ENCODE measurements around the gene COL1A1. TPM values are rescaled to one million over a fixed set of nuclear protein-coding genes. Genes with fewer than 3 reads are reported as not detected.
A peak's percentile ranks its signal among the peaks of the same experiment; 100 is the strongest.

COL1A1 gene
- total and polyA plus RNA-seq, 4 donors = 8.3 to 72.5 (median 35.8) TPM

DNA sequence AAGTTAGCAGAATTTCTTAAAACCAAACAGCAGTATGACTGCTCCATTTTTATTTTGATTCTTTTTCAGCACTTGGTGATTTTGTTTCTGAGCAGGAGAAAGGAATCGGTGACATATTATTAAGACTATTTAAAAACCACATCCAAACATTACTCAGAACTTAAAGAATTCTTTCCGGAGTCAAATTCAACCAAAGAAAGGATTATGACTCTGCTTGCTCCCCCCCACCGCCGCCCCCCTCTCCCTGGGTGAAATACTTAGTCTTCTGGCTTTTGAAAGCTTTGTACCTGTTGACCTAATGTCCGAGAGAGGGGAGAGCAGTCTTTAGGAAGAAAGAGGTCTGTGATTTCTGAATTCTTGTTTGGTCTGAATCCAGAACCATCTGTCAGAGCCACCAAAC is 17.9 kb upstream of the COL1A1 start:
- TF ChIP-seq HNF4A (conservative IDR thresholded peaks at IDR 0.05) = no peak
- no peak for TF ChIP-seq SP1 (IDR thresholded peaks at IDR 0.05)
- no peak for TF ChIP-seq GABPA (IDR thresholded peaks at IDR 0.05 in 1 of 2, conservative IDR thresholded peaks at IDR 0.05 in 1 of 2)
- H3K9ac ChIP-seq (ENCODE audit: low read depth in 1 of 2, low read length in 2 of 2) = no peak overlapping the region
- DNase-seq (ENCODE audit: low spot score) = no peak
- peak overlapping the region; percentile 63 to 76 for H3K27ac ChIP-seq (ENCODE audit: low read depth in 1 of 2, low read length in 2 of 2)
- no peaks in the 10 kb centered on the region for H3K9me3 ChIP-seq (ENCODE audit: control insufficient read depth in 4 of 4, low read length in 3 of 4)
- H3K27me3 ChIP-seq (ENCODE audit: control insufficient read depth in 4 of 4, insufficient read depth in 4 of 4, low read length in 3 of 4) = no peaks in the 10 kb centered on the region
- no peaks in the 10 kb centered on the region for H3K36me3 ChIP-seq (ENCODE audit: control insufficient read depth in 4 of 4, insufficient read depth in 3 of 4, low read depth in 1 of 4, low read length in 3 of 4)
- no peak overlapping the region for H3K4me3 ChIP-seq (ENCODE audit: low read depth in 1 of 3, low read length in 3 of 3)
- peaks cover 16 to 31% (median 29%) of the 10 kb centered on the region in 4 donors for H3K4me1 ChIP-seq (ENCODE audit: control insufficient read depth in 4 of 4, insufficient read depth in 4 of 4, low read length in 3 of 4)
- WGBS = 74% methylated on average over 5 of the region's 5 CpGs

DNA sequence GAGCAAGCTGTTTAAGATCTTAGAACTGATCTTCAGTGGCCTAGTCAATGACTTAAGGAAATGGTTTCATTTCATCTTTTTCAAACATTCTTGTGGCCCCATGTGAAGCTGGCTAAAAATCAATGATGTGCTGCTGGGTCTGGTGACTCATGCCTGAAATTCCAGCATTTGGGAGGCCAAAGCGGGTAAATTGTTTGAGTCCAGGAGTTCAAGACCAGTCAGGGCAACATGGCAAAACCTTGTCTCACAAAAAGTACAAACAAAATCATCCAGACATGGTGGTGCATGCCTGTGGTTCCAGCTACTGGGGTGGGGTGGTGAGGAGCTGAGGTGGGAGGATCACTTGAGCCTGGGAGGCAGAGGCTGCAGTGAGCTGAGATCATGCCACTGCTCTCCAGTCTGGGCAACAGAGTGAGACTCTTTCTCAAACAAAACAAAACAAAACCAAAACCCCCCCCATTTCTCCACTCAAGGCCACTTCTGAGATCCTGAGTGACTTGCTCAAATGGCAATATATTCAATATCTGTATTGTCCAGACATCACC is 17.4 kb upstream of the COL1A1 start:
- 30% methylated on average over 1 of the region's 1 CpG for WGBS
- no peak for DNase-seq (ENCODE audit: low spot score)
- Histone ChIP-seq H3K9me3 (ENCODE audit: control insufficient read depth in 4 of 4, low read length in 3 of 4) (no peaks in the 10 kb centered on the region), H3K4me3 (ENCODE audit: low read depth in 1 of 3, low read length in 3 of 3) (no peak overlapping the region), H3K27me3 (ENCODE audit: control insufficient read depth in 4 of 4, insufficient read depth in 4 of 4, low read length in 3 of 4) (no peaks in the 10 kb centered on the region), H3K36me3 (ENCODE audit: control insufficient read depth in 4 of 4, insufficient read depth in 3 of 4, low read depth in 1 of 4, low read length in 3 of 4) (no peaks in the 10 kb centered on the region), H3K9ac (ENCODE audit: low read depth in 1 of 2, low read length in 2 of 2) (no peak overlapping the region), H3K4me1 (ENCODE audit: control insufficient read depth in 4 of 4, insufficient read depth in 4 of 4, low read length in 3 of 4) (peaks cover 16 to 31% (median 29%) of the 10 kb centered on the region in 4 donors), H3K27ac (ENCODE audit: low read depth in 1 of 2, low read length in 2 of 2) (peak overlapping the region; percentile 63 to 76)
- TF ChIP-seq, protein P1, sequence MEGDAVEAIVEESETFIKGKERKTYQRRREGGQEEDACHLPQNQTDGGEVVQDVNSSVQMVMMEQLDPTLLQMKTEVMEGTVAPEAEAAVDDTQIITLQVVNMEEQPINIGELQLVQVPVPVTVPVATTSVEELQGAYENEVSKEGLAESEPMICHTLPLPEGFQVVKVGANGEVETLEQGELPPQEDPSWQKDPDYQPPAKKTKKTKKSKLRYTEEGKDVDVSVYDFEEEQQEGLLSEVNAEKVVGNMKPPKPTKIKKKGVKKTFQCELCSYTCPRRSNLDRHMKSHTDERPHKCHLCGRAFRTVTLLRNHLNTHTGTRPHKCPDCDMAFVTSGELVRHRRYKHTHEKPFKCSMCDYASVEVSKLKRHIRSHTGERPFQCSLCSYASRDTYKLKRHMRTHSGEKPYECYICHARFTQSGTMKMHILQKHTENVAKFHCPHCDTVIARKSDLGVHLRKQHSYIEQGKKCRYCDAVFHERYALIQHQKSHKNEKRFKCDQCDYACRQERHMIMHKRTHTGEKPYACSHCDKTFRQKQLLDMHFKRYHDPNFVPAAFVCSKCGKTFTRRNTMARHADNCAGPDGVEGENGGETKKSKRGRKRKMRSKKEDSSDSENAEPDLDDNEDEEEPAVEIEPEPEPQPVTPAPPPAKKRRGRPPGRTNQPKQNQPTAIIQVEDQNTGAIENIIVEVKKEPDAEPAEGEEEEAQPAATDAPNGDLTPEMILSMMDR (IDR thresholded peaks at IDR 0.05; ENCODE audit: low read depth, low read length, missing input control) = no peak
- TF ChIP-seq, protein P2, sequence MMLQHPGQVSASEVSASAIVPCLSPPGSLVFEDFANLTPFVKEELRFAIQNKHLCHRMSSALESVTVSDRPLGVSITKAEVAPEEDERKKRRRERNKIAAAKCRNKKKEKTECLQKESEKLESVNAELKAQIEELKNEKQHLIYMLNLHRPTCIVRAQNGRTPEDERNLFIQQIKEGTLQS (IDR thresholded peaks at IDR 0.05) = peak; percentile 63
- TF ChIP-seq GABPA (IDR thresholded peaks at IDR 0.05 in 1 of 2, conservative IDR thresholded peaks at IDR 0.05 in 1 of 2) (no peak), SP1 (IDR thresholded peaks at IDR 0.05) (peak; percentile 14), NR2F2 (IDR thresholded peaks at IDR 0.05) (no peak), RXRA (IDR thresholded peaks at IDR 0.05) (peak; percentile 27 to 37), HNF4A (conservative IDR thresholded peaks at IDR 0.05) (peak; percentile 54 to 55), HNF4G (IDR thresholded peaks at IDR 0.05) (no peak), YY1 (IDR thresholded peaks at IDR 0.05) (peak; percentile 21), JUND (IDR thresholded peaks at IDR 0.05) (peak; percentile 88 to 92), FOXA2 (IDR thresholded peaks at IDR 0.05) (no peak), RAD21 (IDR thresholded peaks at IDR 0.05) (no peak)
- TF ChIP-seq, protein P3, sequence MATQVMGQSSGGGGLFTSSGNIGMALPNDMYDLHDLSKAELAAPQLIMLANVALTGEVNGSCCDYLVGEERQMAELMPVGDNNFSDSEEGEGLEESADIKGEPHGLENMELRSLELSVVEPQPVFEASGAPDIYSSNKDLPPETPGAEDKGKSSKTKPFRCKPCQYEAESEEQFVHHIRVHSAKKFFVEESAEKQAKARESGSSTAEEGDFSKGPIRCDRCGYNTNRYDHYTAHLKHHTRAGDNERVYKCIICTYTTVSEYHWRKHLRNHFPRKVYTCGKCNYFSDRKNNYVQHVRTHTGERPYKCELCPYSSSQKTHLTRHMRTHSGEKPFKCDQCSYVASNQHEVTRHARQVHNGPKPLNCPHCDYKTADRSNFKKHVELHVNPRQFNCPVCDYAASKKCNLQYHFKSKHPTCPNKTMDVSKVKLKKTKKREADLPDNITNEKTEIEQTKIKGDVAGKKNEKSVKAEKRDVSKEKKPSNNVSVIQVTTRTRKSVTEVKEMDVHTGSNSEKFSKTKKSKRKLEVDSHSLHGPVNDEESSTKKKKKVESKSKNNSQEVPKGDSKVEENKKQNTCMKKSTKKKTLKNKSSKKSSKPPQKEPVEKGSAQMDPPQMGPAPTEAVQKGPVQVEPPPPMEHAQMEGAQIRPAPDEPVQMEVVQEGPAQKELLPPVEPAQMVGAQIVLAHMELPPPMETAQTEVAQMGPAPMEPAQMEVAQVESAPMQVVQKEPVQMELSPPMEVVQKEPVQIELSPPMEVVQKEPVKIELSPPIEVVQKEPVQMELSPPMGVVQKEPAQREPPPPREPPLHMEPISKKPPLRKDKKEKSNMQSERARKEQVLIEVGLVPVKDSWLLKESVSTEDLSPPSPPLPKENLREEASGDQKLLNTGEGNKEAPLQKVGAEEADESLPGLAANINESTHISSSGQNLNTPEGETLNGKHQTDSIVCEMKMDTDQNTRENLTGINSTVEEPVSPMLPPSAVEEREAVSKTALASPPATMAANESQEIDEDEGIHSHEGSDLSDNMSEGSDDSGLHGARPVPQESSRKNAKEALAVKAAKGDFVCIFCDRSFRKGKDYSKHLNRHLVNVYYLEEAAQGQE (IDR thresholded peaks at IDR 0.05) = no peak
- TF ChIP-seq, protein P4, sequence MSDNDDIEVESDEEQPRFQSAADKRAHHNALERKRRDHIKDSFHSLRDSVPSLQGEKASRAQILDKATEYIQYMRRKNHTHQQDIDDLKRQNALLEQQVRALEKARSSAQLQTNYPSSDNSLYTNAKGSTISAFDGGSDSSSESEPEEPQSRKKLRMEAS (IDR thresholded peaks at IDR 0.05) = no peak

All from liver (tissue), 9 donors.